DOHH2 (cell line): ENCODE data around the gene SSH2.

ENCODE experiments used
- H3F3A ChIP-seq: fragments of 200-600 bp; sonication (generic), shearing (Covaris generic); 2 replicates; pipeline ENCODE4 v1.6.0; 2016; ENCODE audit warnings: antibody characterized with exemption, mild to moderate bottlenecking; ENCODE audit not compliant: control insufficient read depth, insufficient read depth
- H3K27ac ChIP-seq: fragments of 200-600 bp; sonication (generic); 2 replicates; pipeline ENCODE4 v1.5.1; 2014; ENCODE audit warnings: low read depth, mild to moderate bottlenecking, low read length, moderate library complexity
- H3K27me3 ChIP-seq: fragments of 200-600 bp; sonication (generic); 2 replicates; pipeline ENCODE4 v1.6.1; 2014; ENCODE audit warnings: mild to moderate bottlenecking, low read length, mixed read lengths; ENCODE audit not compliant: control insufficient read depth
- H3K36me3 ChIP-seq: fragments of 200-600 bp; sonication (generic); 2 replicates; pipeline ENCODE4 v1.6.1; 2014; ENCODE audit warnings: mild to moderate bottlenecking, low read length, moderate library complexity, mixed read lengths; ENCODE audit not compliant: control insufficient read depth
- H3K4me1 ChIP-seq: fragments of 200-600 bp; sonication (generic); 2 replicates; pipeline ENCODE4 v1.6.1; 2014; ENCODE audit warnings: mild to moderate bottlenecking, low read length, mixed read lengths; ENCODE audit not compliant: control insufficient read depth
- H3K4me2 ChIP-seq: fragments of 200-600 bp; sonication (generic); 2 replicates; pipeline ENCODE4 v1.6.0; 2014; ENCODE audit warnings: mild to moderate bottlenecking, low read length, moderate library complexity
- H3K4me3 ChIP-seq: fragments of 200-600 bp; sonication (generic); 2 replicates; pipeline ENCODE4 v1.5.1; 2014; ENCODE audit warnings: mild to moderate bottlenecking, low read length, mixed read lengths
- H3K79me2 ChIP-seq: fragments of 200-600 bp; sonication (generic); 2 replicates; pipeline ENCODE4 v1.6.1; 2014; ENCODE audit warnings: mild to moderate bottlenecking, low read length, mixed read lengths; ENCODE audit not compliant: control insufficient read depth
- H3K9me2 ChIP-seq: fragments of 200-600 bp; sonication (generic); replicated peaks from 2 replicates; pipeline ENCODE4 v1.6.1; 2014; ENCODE audit warnings: mild to moderate bottlenecking, low read length, mixed read lengths; ENCODE audit not compliant: control insufficient read depth
- H3K9me3 ChIP-seq: fragments of 200-600 bp; sonication (generic); 2 replicates; pipeline ENCODE4 v1.6.1; 2014; ENCODE audit warnings: antibody characterized with exemption, low read length, mixed read lengths; ENCODE audit not compliant: control insufficient read depth, insufficient read depth
- H4K20me1 ChIP-seq: fragments of 200-600 bp; sonication (generic); 2 replicates; pipeline ENCODE4 v1.6.0; 2014; ENCODE audit warnings: low read depth, mild to moderate bottlenecking, antibody characterized with exemption, low read length, moderate library complexity; ENCODE audit not compliant: control insufficient read depth, insufficient read depth
- CTCF ChIP-seq: fragments of 200-600 bp; sonication (generic); IDR thresholded peaks from one replicate; pipeline ENCODE4 v1.5.1; 2014; ENCODE audit warnings: antibody characterized with exemption, mild to moderate bottlenecking, low read depth, low read length; ENCODE audit not compliant: poor library complexity, severe bottlenecking
- EZH2phosphoT487 ChIP-seq: fragments of 200-600 bp; sonication (generic); IDR thresholded peaks from 2 replicates; pipeline ENCODE4 v1.6.1; 2017; ENCODE audit warnings: borderline replicate concordance, mild to moderate bottlenecking, antibody characterized with exemption, low read length, moderate library complexity, mixed read lengths

Gene SSH2

GRCh38 chr17:29929006-29929532 lies 959 bp downstream of the SSH2 start:
- no peaks in the 10 kb centered on the region for H3K9me3 ChIP-seq
- H3K79me2 ChIP-seq = peaks cover 62% of the 10 kb centered on the region

GRCh38 chr17:29927546-29927945 lies 2.5 kb downstream of the SSH2 start:
- TF ChIP-seq CTCF = no peak
- TF ChIP-seq EZH2phosphoT487 = no peak
- Histone ChIP-seq H3K4me2 (peak overlapping the region; percentile 85), H3K27ac (no peak overlapping the region), H4K20me1 (0 out of 2 replicates have a peak, but pooled peaks cover 6% of the 10 kb centered on the region), H3K36me3 (peaks cover 39% of the 10 kb centered on the region), H3F3A (peaks cover 5% of the 10 kb centered on the region), H3K9me3 (no peaks in the 10 kb centered on the region), H3K9me2 (no peaks in the 10 kb centered on the region), H3K27me3 (no peaks in the 10 kb centered on the region), H3K4me3 (peak overlapping the region; percentile 87), H3K4me1 (peaks cover 39% of the 10 kb centered on the region), H3K79me2 (peaks cover 78% of the 10 kb centered on the region)

More at GRCh38 chr17:29929006-29929532, 959 bp downstream of the SSH2 start:
- Histone ChIP-seq H3K4me2 (peak overlapping the region; percentile 85), H3K4me3 (peak overlapping the region; percentile 87), H3K9me2 (no peaks in the 10 kb centered on the region), H3K36me3 (peaks cover 34% of the 10 kb centered on the region), H3F3A (peaks cover 5% of the 10 kb centered on the region), H4K20me1 (0 out of 2 replicates have a peak, but pooled peaks cover 6% of the 10 kb centered on the region), H3K4me1 (peaks cover 37% of the 10 kb centered on the region), H3K27ac (peak overlapping the region; percentile 90), H3K27me3 (no peaks in the 10 kb centered on the region)
- TF ChIP-seq EZH2phosphoT487 = no peak
- TF ChIP-seq CTCF = no peak

- no peaks in the 10 kb centered on the region for H3K9me3 ChIP-seq
- peaks cover 44% of the 10 kb centered on the region for H3K36me3 ChIP-seq
- no peak overlapping the region for H3K4me2 ChIP-seq
- no peak overlapping the region for H3K4me3 ChIP-seq
- H4K20me1 ChIP-seq = 0 out of 2 replicates have a peak, but pooled peaks cover 6% of the 10 kb centered on the region
- H3F3A ChIP-seq = no peaks in the 10 kb centered on the region
- TF ChIP-seq CTCF (no peak), EZH2phosphoT487 (no peak)
- no peaks in the 10 kb centered on the region for H3K9me2 ChIP-seq
- peaks cover 93% of the 10 kb centered on the region for H3K79me2 ChIP-seq
- H3K4me1 ChIP-seq = peaks cover 27% of the 10 kb centered on the region
- H3K27me3 ChIP-seq = no peaks in the 10 kb centered on the region
- no peak overlapping the region for H3K27ac ChIP-seq
Observed at GRCh38 chr17:29924786-29925185, 5.2 kb downstream of the SSH2 start.
